Measurements from ENCODE around the gene SUPT3H.

DNA sequence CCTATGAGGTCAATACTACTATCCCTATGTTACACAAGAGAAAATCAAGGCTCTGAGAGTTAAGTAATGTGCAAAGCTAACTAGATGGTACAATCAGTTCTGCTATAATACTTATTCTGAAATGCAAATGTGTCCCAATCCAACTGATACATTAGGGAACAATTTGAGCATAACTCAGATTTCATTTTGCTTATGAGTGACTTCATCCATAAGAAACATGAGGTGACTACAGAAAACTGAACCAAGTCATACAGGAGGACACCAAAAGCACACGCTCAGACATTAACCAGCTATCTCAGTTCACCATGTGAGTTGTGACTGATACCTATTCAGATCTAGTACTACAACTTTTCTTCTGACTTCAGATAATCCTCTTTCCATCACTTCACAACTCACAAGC lies 229.5 kb downstream of the SUPT3H start:
- no peak for TF ChIP-seq CTCF (conservative IDR thresholded peaks at IDR 0.05; ENCODE audit: low read depth, low read length)
- no peak for TF ChIP-seq EZH2phosphoT487 (IDR thresholded peaks at IDR 0.05; ENCODE audit: borderline replicate concordance, low read length)
- no peak for TF ChIP-seq EZH2 (IDR thresholded peaks at IDR 0.05; ENCODE audit: low read length, unreplicated experiment)

Data from PC-3 (cell line).